HG03457 (cell line): ENCODE results near the gene EEIG1.
"Not testable (repeated sequence)": the region's sequence is repeated elsewhere in the genome, so short reads cannot be mapped to it uniquely, and the experiment has no call there.

Source experiments
- ATAC-seq: cut with Tn5 transposase; IDR thresholded peaks from one replicate; pipeline ENCODE4 v1.9.1; 2021; ENCODE audit warnings: moderate number of reproducible peaks; ENCODE audit not compliant: unreplicated experiment

EEIG1 gene

DNA sequence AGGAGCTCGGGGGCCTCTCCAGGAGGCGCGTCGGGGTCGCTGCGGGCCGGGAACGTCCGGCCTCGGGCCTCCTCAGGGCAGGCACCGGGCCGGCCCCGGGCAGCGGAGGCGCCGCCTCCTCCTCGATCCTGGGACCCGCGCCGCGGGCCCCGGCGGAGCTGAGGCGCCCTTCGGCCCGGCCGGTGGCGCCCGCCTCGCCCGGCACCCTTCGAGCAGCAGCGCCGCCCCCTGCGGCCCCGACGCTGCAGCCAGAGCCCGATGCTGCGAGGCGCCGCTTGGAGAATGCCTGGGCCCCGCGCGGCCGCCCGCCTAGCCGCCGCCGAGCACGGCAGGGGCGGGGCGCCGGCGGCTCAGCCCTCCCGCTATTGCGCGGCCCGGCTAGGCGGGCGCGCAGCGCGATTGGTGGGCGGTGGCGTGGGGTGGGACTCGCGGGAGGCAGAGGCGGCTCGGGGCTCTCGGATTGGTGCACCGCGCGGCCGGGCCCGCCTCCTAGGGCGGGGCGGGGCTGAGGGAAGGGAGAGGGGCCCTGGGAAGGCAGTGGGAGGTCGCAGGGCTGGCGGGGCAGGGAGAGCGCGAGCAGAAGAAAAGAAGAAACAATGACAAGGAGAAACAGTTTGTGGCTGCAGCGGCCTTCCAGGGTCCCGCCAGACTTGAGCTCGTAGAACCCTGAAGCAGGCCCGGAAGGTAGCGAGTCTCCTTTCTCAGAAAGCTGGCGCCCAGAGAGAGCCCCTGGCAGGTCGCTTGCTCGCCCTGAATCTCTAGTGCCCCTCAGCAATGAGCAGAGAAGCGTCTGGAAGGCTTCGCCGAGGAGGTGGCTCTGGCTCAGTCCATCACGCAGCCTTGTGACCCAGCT is at the start of gene EEIG1:
EEIG1 (minus strand) TSS at position 284 of the 853 bp plus-strand sequence. CDS start 852 bp downstream, outside the sequence.
- ATAC-seq, result peak; percentile 60

DNA sequence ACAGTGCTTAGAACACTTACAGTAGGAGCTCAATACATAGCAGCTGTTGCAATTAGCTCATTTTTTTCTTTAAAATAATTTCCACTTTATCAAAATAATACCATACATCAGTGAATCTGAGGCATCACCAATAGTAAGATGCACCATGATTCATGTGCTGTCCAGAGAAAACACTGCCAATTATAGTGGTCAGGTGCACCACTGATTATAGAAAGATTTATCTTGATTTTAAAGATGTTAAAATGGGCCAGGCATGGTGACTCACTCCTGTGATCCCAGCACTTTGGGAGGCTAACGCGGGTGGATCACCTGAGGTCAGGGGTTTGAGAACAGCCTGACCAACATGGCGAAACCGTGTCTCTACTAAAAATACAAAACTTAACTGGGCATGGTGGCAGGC is 46.9 kb upstream of the EEIG1 start:
- no peak for ATAC-seq

DNA sequence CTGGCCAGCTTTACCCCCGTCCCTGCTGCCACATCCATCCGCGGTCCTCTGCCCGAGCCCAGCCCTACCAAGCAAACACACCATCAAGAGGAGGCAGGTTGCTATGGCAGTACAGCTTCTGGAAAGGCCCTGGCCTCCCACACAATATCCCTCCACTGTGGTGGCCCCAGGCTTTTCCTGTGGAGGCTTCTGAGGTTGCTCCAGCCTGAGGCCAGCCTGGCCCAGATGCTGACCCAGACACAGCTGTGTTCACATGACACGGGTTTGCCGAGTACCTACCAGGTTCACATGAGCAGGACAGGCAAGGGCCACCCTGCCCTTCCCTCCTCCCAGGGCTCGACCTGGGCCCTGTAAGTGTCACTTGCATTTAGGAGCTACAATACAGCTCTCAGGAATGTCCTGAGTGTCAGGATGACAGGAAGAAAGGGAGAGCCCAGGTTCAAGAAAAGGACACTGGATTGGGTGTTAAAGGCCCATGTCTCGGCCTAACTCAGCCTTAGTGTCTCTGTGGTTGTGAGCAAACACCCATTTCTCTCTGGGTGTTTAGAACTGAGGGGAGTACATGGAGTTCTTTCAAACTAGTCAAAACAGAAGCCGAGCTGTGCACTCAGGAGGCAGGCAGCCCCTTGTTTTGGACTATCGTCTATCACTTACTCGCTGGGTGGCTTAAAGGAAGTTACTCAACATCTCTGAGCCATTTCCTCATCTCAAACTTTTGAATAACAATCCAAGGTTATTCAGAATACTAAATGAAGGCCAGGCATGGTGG is 46.2 kb upstream of the EEIG1 start:
- ATAC-seq, result no peak

DNA sequence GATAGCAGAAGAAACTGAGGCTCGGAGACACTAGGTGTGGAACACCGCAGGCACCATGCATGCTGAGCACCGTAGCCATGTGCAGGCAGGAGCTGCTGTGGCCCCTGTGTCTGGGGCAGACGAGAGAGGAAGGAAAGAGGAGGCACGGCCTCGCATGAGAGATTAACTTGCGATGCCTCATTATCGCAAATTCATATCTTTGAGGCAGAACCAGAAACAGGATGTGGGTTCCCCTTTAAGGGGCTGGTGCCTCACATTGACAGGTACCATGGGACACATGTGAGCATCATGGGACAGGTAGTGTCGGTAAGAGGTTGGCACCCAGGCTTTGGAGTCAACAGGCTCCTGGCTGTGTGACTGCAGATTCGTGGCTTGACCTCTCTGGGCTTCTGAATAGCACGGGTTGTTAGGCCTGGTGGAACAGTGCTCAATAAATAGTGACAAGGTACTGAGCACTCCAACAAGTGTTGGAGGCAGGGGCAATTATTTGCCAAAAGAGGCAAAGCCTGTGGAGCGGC is 45.5 kb upstream of the EEIG1 start:
- ATAC-seq, result no peak

DNA sequence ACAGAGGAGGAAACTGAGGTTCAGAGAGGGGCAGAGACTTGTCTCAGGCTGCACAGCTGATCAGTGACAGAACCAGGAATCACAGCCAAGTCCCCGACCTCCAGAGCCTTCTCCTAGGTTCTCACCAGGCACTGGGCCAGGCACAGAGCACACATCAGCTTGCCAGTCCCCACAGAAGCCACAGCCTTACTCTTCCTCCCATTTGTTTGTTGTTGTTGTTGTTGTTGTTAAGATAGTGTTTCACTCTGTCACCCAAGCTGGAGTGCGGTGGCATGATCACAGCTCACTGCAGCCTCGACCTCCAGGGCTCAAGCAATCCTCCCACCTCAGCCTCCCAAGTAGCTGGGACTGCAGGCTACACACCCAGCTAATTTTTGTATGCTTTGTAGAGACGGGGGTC is 44.9 kb upstream of the EEIG1 start:
- no peak for ATAC-seq

DNA sequence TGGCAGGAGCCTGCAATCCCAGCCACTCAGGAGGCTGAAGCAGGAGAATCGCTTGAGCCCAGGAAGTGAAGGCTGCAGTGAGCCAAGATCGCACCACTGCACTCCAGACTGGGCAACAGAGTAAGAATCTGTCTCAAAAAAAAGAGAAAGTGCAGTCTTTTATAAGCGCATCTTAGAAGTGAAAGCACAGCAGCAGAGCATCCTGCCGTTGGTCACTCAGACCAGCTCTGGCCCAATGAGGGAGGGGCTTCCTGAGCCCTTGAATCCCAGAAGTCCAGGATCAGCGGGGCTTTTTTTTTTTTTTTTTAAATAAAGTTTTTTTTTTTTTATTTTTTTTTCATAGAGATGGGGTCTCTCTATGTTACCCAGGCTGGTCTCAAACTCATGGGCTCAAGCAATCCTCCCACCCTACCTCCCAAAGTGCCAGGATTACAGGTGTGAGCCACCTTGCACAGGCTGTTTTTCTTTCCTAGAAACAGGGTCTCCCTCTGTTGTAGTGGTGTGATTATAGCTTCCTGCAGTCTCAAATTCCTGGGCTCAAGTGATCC is 44.0 kb upstream of the EEIG1 start:
- no peak for ATAC-seq

DNA sequence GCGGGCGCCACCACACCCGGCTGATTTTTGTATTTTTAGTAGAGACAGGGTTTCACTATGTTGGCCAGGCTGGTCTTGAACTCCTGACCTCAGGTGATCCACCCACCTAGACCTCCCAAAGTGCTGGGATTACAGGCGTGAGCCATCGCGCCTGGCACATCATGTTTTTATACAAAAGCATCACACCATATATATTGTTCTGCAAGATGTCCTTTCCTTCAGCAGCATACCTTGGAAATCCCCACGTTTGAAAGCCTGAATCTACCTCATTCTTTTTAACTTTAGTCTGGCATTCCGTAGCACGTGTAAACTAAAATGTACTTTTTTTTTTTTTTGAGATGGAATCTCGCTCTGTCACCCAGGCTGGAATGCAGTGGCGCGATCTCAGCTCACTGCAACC is 42.9 kb upstream of the EEIG1 start:
- ATAC-seq, result not testable (repeated sequence)

DNA sequence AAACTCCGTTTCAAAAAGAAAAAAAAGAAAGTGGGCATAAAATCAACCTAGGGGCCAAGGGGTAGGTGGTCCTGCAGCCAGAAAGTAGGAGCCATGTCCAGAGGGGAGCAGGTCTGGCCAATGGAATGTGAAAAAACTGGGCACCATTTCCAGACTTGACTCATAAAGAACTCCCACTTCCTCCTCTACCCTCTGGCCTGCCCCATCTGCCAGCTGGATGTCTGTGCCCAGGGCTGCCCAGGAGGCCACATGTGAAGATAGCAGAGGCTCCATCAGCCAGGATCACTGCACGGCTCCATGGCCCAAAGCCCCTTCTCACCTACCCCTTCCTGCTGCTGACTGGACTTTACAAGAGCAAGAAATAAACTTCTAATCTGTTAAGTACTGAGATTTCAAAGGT is 42.1 kb upstream of the EEIG1 start:
- no peak for ATAC-seq

DNA sequence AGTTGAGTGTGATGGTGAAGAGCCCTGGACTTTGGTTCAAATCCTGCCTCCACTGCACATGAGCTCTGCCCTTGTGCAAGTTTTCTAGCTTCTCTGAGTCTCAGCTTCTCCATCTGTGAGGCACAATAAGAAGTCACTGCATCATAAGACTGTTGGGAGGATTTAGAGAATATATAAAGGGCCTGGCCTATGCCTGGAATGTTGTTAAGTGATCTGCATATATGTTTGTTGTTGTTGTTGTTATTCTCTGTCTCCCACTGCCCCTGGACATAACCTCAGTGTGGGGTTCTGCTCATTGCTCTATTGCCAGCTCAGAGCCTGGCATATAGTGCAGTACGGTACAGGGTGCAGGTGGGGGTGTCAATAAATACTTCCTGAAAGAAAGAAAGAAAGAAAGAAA is 40.3 kb upstream of the EEIG1 start:
- no peak for ATAC-seq

DNA sequence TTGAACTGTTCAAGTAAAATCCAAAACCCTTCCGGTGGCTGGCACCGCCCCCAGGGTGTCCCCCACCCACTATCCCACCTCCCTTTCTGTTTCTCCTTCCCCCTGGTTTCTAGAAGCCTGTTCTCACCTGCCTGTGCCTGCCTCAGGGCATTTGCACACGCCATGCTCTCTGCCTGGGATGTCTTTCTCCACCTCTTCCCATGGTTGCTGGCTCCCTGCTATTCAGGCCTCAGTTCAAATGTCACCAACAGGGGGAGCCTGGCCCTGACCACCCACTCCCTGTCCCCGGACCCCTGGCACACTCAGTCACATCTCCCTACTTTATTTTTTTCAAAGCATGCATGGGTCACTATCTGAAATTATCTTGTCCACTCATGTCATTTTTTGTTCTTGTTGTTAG is 39.9 kb upstream of the EEIG1 start:
- ATAC-seq, result no peak

DNA sequence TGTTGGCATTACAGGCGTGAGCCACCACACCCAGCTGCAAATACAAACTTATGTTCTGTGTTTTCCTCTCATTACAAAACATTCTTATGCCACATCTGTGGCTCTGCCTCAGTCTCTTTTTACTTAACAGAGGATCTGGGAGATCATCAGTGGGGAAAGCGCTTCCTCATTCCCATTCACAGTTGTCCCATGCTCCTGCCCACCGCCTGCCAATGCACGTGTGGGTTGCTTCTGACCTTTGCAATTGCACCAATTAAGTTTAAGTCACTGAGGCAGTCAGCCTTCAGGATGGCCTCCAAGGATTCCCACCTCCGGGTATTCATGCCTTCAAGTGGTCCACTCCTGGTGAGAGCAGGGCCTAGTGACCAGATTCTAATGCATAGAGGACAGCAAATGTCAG is 34.9 kb upstream of the EEIG1 start:
- ATAC-seq, result no peak

DNA sequence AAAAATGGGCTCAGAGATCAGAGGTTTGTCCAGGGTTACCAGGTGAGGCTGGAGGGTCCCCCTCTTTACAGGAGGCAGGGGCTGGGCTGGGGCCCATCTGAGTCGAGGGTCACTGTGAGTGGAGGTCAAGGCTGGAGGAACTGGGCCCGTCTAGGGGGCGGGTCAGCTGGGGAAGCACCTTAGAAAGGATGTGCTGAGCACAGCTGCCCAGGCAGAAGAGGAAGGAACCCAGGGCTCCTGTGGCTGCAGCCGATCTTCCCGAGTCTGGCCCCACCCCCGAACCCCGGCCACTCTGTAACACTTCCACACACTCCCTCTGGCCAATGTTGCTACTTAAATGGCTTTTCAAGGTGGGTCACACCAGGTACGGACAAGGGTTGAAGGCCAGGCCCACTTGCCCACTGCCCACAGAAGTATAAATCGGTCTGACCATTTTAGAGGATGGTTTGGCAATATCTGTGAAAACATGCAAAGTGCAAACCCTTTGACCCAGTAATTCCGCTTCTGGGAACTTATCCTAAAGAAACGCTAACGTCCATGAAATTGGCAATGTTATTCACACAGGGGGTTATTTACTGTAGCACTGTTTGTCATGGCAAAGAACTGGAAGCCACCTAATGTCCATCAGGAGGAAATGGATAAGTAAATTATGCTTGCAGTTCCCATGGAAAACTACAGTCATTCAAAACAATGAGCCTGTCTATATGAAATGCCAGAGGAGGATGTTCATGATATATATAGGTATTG is 30.5 kb upstream of the EEIG1 start:
- no peak for ATAC-seq

DNA sequence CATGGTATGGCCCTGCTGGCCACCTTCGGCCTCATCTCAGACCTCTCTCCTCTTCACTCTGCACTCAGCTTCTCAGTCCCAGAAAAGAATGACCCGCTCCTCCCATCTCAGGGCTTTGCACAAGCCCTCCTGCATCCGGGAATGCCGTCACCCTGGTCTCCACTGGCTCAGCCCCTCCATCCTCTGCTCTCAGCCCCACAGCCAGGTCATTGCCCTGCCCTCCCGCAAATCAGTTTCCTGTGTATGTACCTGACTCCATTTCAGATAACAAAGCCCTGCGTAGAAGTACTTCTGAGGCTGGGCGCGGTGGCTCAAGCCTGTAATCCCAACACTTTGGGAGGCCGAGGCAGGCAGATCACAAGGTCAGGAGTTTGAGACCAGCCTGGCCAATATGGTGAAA is 28.9 kb upstream of the EEIG1 start:
- no peak for ATAC-seq

DNA sequence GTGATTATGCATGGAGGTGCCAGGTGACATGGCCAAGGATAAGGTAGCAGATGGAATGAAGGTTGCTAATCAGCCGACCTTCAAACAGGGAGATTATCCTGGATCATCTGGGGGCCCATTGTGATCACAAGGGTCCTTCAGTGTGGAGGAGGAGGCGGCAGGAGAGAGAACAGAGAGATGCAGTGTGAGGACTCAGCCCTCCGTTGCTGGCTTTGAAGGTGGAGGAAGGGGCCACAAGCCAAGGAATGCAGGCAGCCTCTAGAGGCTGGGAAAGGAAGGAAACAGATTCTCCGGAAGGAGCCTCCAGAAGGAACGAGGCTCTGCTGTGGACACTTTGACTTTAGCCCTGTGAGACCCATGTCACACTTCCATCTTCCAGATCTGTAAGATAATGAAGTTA is 27.4 kb upstream of the EEIG1 start:
- ATAC-seq, result no peak

DNA sequence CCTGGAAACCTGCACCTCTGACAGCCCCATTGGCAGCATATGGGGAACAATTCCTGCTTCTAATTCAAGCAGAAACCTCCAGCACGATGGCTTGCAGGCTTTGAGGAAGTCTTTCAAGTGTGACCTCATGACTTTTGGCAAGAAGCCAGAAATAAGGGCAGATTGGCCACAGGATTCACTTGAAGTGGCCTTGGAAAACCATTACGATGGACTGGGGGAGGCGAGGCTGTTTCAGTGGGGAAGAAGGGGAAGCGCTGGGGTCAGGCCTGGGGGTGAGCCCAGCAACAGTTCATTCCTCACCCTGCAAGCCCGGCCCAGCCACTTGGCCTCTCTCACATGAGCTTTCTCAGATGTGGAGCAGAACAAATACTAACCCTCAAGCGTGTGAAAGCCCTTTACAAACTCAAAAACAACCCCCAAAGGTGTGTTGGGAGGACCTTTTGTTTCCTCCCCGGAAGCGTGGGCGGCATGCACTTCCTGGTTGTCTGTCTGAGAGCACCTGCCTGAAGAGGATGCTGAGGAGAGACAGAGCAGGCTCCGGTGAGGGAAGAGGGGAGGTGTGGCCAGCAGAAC is 26.9 kb upstream of the EEIG1 start:
- ATAC-seq, result no peak

DNA sequence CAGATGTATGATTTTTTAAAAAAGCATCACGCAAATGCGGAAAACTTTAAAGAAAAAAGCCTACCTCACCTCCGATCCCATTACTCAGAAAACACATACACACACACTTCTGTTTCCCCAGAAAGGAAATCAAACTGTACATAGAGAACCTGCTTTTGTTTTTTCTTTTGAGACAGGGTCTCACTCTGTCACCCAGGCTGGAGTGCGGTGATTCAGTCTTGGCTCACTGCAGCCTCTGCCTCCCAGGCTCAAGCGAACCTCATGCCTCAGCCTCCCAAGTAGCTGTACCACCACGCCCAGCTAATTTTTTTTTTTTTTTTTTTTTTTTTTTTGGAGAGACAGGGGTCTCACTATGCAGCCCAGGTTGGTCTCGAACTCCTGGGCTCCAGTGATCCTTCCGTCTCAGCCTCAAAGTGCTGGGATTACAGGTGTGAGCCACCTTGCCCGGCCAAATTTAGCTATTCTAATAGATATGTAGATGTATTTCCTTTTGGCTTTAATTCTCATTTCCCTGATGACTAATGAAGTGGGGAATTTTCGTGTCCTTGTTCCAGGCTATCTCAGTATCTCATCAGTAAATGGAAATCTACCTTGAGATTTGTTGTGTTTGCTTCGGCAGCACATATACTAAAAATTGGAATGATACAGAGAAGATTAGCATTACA is 25.7 kb upstream of the EEIG1 start:
- ATAC-seq, result no peak

DNA sequence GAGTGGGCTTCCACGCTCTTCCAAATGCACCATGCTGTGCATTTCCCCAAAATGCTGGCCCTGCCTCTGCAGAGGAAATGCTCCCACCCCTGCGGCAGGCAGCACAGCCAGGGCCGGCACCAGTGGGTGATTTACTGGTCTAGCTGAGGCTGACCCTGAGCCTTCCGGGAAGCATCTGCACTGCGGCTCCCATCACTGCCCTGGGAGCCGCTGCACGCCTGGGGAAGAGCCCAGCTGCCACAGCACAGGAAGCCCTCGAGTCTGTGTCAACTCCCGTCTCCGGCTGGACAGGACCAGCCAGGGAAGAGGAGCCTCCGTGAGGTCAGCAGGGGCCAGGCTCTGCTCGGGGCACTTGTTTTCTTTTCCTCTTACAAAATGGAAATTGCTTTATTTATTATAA is 25.1 kb upstream of the EEIG1 start:
- no peak for ATAC-seq

DNA sequence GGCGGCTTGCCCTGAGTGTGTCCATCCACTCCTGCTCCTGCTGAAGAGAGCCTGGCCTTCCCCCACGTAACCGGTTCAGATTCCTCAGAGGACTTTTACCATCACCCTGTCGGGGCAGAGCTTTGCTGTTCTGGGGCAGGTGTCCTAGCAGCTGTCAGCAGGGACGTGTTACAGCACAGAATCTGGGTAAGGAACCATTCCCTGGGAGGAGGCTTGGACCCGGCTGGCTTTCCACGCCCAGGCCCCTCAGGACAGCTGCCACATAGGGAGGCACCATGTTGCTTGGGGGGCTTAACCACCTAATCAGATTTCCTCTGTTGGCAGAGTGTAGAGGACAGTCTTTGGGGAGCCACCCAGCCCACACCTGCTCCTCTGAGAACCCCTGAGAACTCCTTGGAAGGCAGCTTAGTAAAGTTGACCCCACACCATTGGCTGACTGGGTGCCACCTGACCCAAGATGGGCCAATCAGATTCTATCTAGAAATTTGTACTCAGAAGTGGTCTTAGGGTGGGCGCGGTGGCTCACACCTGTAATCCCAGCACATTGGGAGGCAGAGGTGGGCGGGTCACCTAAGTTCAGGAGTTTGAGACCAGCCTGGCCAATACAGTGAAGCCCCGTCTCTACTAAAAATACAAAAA is 23.3 kb upstream of the EEIG1 start:
- no peak for ATAC-seq

DNA sequence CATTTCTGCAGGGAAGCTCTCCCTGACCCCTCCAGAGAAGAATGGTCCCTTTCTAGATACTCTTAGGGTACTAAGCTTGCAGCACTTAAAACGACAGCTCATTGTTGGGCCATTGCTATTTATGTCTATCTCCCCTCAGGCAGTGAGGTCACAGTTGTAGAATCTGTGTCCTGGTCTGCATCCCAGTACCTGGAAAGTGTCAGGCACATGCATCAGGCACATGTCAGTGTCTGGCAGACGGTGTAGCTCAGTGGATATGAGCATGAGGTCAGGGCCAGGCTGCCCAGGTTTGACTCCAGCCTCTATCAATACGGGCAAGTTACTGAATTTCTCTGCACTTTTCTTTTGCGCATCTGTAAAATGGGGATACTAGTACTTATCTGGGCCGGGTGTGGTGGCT is 22.2 kb upstream of the EEIG1 start:
- ATAC-seq, result no peak
